NCI-H2196 (cell line): ENCODE results near the gene FHDC1.
"Not testable (repeated sequence)": the region's sequence is repeated elsewhere in the genome, so short reads cannot be mapped to it uniquely, and the experiment has no call there.

Experiments used
- DNase-seq: peaks from one replicate; lab custom pipeline; 2025; ENCODE audit not compliant: unreplicated experiment; lab: John Stamatoyannopoulos, UW

FHDC1 gene, protein sequence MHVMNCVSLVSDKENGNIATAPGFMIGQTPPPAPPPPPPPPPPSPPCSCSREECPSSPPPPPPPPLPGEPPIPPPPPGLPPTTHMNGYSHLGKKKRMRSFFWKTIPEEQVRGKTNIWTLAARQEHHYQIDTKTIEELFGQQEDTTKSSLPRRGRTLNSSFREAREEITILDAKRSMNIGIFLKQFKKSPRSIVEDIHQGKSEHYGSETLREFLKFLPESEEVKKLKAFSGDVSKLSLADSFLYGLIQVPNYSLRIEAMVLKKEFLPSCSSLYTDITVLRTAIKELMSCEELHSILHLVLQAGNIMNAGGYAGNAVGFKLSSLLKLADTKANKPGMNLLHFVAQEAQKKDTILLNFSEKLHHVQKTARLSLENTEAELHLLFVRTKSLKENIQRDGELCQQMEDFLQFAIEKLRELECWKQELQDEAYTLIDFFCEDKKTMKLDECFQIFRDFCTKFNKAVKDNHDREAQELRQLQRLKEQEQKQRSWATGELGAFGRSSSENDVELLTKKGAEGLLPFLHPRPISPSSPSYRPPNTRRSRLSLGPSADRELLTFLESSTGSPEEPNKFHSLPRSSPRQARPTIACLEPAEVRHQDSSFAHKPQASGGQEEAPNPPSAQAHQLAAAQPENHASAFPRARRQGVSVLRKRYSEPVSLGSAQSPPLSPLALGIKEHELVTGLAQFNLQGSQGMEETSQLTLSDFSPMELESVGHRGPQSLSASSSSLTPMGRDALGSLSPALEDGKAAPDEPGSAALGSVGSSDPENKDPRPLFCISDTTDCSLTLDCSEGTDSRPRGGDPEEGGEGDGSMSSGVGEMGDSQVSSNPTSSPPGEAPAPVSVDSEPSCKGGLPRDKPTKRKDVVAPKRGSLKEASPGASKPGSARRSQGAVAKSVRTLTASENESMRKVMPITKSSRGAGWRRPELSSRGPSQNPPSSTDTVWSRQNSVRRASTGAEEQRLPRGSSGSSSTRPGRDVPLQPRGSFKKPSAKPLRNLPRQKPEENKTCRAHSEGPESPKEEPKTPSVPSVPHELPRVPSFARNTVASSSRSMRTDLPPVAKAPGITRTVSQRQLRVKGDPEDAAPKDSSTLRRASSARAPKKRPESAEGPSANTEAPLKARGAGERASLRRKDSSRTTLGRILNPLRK

GRCh38 chr4:152935631-152936445, at the start of gene FHDC1:
Gene FHDC1 (plus strand): TSS chr4:152936323. CDS start chr4:152943058, 6,735 bp downstream.
- peak; percentile 70 for DNase-seq

DNA sequence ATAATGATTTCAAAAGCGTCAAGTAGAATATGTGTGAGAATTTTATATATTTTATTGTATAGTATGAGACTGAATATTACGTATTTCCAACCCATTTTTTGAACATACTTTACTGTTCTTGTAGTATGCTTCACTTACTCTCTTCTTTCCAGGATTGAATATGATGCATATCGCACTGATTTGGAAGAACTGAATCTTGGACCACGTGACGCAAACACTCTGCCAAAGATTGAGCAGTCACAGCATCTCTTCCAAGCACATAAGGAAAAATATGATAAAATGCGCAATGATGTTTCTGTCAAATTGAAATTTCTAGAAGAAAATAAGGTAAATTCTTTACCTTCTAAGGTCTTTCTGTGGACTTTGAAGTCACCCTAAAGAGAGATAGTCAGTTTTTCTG, 48.1 kb upstream of the FHDC1 start:
- no peak for DNase-seq

GRCh38 chr4:152892974-152893373, 43.1 kb upstream of the FHDC1 start:
- no peak for DNase-seq

DNA sequence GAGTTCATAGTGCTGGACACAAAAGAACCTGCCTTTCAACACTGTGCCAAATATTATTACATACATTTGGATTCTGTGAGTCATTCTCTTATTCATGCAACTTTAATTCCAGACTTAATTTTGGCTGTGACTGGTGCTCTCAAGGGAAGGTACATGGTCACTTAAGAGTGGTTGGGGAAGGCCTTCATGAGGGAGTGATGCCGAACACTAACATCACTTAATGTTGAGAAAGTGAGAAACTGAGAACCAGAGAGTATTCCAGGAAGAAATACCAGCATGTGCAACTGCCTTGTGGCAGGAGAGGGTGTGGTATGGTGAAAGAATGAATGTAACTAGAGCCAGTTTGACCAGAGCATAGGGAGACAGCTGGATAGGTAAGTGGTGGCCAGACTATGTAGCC, 41.5 kb upstream of the FHDC1 start:
- DNase-seq = no peak

DNA sequence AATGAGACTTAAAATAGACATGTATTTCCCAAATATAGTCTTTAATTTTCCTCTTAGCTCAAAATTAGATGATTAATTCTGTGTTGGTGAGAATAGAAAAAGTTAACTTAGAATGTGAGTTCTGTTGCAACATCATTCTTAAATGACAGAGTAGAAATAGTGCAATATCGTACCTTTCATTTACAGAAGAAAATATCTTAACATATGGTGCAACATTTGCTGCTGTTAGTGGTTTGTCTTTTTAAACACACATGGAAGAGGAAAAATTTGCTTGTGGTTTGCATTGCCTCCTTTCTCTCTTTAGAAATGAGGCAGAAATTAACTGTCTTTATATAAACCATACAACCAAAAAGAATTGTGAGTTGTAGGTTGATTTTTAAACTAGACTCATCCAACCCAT, 39.3 kb upstream of the FHDC1 start:
- no peak for DNase-seq

DNA sequence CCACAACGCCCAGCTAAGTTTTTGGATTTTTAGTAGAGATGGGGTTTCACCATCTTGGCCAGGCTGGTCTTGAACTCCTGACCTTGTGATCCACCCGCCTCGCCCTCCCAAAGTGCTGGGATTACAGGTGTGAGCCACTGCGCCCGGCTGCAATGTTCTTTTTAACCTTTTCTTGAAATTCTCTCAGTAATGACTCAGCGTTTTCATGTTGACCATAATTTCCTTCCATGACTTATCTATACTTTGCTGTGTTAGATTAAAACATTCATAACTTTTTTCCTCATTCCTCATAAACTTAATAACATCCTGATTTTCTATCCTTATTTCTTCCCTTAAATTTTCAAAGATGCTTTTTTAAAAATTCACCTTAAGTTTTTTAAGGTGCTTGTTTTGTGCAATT, 38.0 kb upstream of the FHDC1 start:
- DNase-seq = not testable (repeated sequence)

DNA sequence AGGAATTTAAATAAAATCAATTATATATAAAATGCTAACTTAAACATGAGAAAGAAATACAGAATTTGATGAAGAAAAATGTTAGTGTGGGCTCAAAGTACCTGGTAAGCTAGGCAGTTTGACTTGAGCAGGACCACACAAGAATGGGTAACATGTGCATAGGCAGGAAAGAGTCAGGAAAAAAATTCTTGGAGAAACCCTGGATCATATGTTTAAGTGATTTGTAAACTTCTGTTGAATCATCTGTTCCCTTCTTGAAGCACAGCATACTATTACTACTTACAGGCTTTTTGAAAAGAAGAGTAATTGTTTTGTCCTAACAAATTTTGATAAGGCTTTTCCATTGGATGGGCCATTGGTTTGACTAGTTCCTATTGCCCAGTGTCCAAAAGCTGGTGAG, 37.5 kb upstream of the FHDC1 start:
- DNase-seq = no peak

DNA sequence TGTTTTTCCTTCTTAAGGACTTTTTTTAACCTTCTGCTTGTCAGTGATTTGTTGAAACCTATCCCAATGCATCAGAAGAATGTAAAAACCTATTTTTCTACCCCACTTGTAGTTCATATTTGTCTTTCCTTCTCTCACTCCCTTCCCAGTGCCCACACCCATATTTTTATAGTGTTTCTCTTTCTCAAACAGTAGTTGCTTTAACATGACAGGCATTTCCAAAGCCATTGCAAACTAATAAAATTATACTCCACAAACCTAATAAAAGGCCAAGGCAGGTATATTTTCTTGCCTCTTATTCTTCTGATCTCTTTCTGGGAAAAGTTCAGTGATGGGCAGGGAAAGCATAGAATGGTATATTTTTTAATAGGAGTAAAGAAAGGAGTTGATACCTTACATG, 35.7 kb upstream of the FHDC1 start:
- no peak for DNase-seq

GRCh38 chr4:152901205-152901604, 34.9 kb upstream of the FHDC1 start:
- no peak for DNase-seq

DNA sequence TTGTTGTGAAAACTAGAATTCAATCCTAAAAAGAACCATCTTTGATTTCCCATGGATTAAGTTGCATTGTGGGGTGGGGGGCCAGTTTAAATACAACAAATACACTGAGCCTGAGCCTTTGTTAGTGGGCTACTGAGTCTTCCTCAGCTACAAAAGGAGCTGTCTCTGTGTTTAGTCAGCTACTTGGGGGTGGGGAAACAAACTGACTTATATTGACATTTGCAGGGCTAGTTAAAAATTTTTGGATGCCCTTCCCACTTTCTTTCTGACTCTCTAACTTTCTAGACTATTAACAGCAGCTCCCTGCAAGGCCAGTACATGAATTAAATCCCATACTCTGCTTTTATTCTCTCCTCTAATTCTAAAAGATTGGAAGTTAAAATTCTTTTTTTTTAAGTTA, 32.5 kb upstream of the FHDC1 start:
- DNase-seq = no peak

- DNase-seq = no peak
Observed at GRCh38 chr4:152909901-152910300, 26.2 kb upstream of the FHDC1 start.

DNA sequence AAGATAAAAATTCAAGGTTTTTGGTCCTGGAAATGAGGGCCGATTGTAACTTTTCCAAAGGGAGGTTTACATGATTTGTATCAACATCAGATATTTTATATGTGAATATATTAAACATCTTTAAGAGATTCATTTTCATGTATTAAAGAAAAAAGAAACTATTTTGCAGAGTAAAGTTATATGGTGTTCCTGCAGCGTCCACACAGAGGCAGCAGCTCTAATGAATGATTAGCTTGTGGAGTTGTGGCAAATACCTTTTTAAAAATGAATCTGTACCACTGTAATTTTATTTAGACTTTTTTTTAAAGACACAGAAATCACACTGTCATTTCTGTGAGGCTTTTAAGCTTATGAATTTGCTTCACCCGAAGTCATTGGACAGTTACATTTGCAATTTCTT, 25.6 kb upstream of the FHDC1 start:
- DNase-seq = no peak

- DNase-seq = no peak
Observed at GRCh38 chr4:152917543-152918395, 18.4 kb upstream of the FHDC1 start.

- no peak for DNase-seq
Observed at GRCh38 chr4:152919826-152920225, 16.3 kb upstream of the FHDC1 start.

DNA sequence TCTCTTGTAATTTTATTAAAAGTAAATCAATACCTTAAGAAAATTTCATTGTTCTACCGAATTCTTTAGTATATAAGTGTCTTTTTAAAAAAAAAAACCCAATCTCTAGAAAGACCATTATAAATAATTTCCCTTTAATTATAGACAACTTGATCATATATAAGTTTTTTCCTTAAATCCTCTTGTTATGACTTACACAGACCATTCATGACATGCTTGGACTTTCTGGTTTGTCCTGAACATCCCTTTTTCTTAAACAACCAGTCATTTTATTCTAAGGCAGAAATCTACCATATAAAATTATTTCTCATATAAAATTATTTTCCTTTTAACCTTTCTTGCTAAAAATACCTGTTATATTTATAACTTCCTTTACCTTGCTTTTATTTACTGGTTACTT, 15.4 kb upstream of the FHDC1 start:
- DNase-seq = no peak

- DNase-seq = no peak
Observed at GRCh38 chr4:152921284-152921683, 14.8 kb upstream of the FHDC1 start.

- DNase-seq = no peak
Observed at GRCh38 chr4:152925851-152926250, 10.3 kb upstream of the FHDC1 start.

DNA sequence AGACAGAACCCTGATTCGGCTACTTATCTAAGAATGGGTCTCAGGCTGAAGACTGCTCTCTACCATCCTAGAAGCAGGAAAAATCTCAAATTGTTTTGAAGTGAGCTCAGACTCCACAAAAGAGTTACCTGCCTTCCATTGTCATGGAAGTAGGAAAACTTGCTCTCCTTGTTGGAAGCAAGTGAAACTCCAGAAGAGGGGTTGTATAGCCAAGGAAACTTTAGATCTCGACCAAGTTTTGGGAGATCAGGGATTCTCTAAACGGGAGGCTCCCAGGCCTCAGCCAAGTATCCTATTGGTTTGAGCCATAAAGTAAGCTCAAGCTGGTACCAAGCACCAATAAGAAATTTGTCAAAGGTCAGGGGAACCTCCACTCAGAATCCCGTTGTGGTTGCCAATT, 9.2 kb upstream of the FHDC1 start:
- DNase-seq = no peak

DNA sequence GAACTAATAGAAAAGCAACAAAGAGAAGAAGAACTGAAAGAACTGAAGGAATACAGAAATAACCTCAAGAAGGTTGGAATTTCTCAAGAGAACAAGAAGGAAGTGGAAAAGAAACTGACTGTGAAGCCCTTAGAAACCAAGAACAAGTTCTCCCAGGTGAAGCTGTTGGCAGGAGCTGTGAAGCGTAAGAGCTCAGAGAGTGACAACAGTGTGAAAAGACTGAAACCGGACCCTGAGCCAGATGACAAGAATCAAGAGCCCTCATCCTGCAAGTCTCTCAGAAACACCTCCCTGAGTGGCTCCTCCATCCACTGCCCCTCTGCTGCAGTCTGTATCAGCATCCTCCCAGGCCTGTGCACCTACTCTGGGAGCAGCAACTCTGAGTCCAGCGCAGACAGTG, 8.4 kb upstream of the FHDC1 start:
- no peak for DNase-seq

GRCh38 chr4:152928286-152928685, 7.8 kb upstream of the FHDC1 start:
- no peak for DNase-seq
